Keratinocyte (primary cell): ENCODE results near the gene B3GALT6. TPM values are rescaled to one million over a fixed set of nuclear protein-coding genes. Genes with fewer than 3 reads are reported as not detected.
"Not testable (repeated sequence)": the region's sequence is repeated elsewhere in the genome, so short reads cannot be mapped to it uniquely, and the experiment has no call there.

Experiments
- DNase-seq: peaks from one replicate; pipeline ENCODE4 v3.0.0-alpha.2; 2011; ENCODE audit warnings: low read depth, missing footprints, low spot score
- FAIRE-seq: peaks from 2 replicates; lab custom pipeline; 2011; peaks lifted over from hg19 to GRCh38; lab: Jason Lieb, UNC
- H2AFZ ChIP-seq: 2 replicates; pipeline ENCODE4 v1.6.0; 2012; ENCODE audit warnings: low read length, control low read depth, inconsistent platforms; ENCODE audit not compliant: control insufficient read depth
- H3K27ac ChIP-seq: 2 replicates; pipeline ENCODE4 v1.5.1; 2011; ENCODE audit warnings: low read length; ENCODE audit not compliant: control insufficient read depth, insufficient read depth
- H3K27me3 ChIP-seq: 3 replicates; pipeline ENCODE4 v1.6.0; 2011; ENCODE audit warnings: low read length; ENCODE audit not compliant: control insufficient read depth, insufficient read depth; ENCODE audit errors: extremely low read depth
- H3K36me3 ChIP-seq, 2 experiments: 2 replicates in 1 of 2; 3 replicates in 1 of 2; pipeline ENCODE4 v1.5.1; 2011; ENCODE audit warnings: low read length in 2 of 2, mild to moderate bottlenecking in 1 of 2; ENCODE audit not compliant: control insufficient read depth in 2 of 2, insufficient read depth in 2 of 2; ENCODE audit errors: extremely low read depth in 1 of 2
- H3K4me1 ChIP-seq: 3 replicates; pipeline ENCODE4 v1.5.1; 2011; ENCODE audit warnings: low read length; ENCODE audit not compliant: control insufficient read depth, insufficient read depth; ENCODE audit errors: extremely low read depth
- H3K4me2 ChIP-seq: 3 replicates; pipeline ENCODE4 v1.6.0; 2011; ENCODE audit warnings: low read depth, low read length; ENCODE audit not compliant: control insufficient read depth, insufficient read depth; ENCODE audit errors: extremely low read depth
- H3K4me3 ChIP-seq, 3 experiments: fragments of 200-600 bp in 1 of 3; sonication (generic) in 1 of 3; 2 replicates in 2 of 3; 3 replicates in 1 of 3; pipeline ENCODE4 v1.5.1; 2011 to 2016; ENCODE audit warnings: low read length in 3 of 3, mild to moderate bottlenecking in 3 of 3, control low read depth in 2 of 3, inconsistent platforms in 1 of 3, low read depth in 1 of 3, mixed read lengths in 1 of 3, mixed run types in 1 of 3, moderate library complexity in 1 of 3; ENCODE audit not compliant: control insufficient read depth in 2 of 3, insufficient read depth in 2 of 3; ENCODE audit errors: extremely low read depth in 1 of 3
- H3K79me2 ChIP-seq: 2 replicates; pipeline ENCODE4 v1.6.0; 2012; ENCODE audit warnings: low read length; ENCODE audit not compliant: control insufficient read depth, insufficient read depth
- H3K9ac ChIP-seq: 3 replicates; pipeline ENCODE4 v1.6.0; 2011; ENCODE audit warnings: low read length; ENCODE audit not compliant: control insufficient read depth, insufficient read depth; ENCODE audit errors: extremely low read depth
- H3K9me1 ChIP-seq: 3 replicates; pipeline ENCODE4 v1.6.0; 2011; ENCODE audit warnings: low read length; ENCODE audit not compliant: control insufficient read depth, insufficient read depth; ENCODE audit errors: extremely low read depth
- H3K9me3 ChIP-seq: 2 replicates; pipeline ENCODE4 v1.5.1; 2012; ENCODE audit warnings: low read depth, low read length; ENCODE audit not compliant: control insufficient read depth
- H4K20me1 ChIP-seq: 3 replicates; pipeline ENCODE4 v1.6.0; 2011; ENCODE audit warnings: low read length; ENCODE audit not compliant: control insufficient read depth, insufficient read depth; ENCODE audit errors: extremely low read depth
- EZH2 ChIP-seq: IDR thresholded peaks from one replicate; pipeline ENCODE4 v1.6.1; 2012; ENCODE audit warnings: inconsistent platforms, mild to moderate bottlenecking, low read length, moderate library complexity
- dilution Hi-C: fragments of 300-500 bp; cut with MboI; formaldehyde crosslinking; loops from one replicate; pipeline ENCODE4 v1.7.0; 2020; ENCODE audit warnings: low sequenced_read_pairs; ENCODE audit not compliant: extremely low pct_ligation_motif_present
- polyA plus RNA-seq, 5 experiments: library from polyadenylated mRNA; depleted of rRNA in 3 of 5; stranded (reverse) in 3 of 5; stranded (forward) in 1 of 5; unstranded in 1 of 5; fragments of >200 nt; gene quantifications; 1 replicate in 1 of 5; 2 replicates in 3 of 5; 3 replicates in 1 of 5; pipeline versions ENCODE4 v1.2.1 to v1.2.3, GENCODE V29; 2011 to 2012; ENCODE audit warnings: missing spikeins in 2 of 5, low read depth in 1 of 5, low replicate concordance in 1 of 5
- TF ChIP-seq, protein P1 (sequence below), 3 experiments: IDR thresholded peaks in 1 of 3; conservative IDR thresholded peaks in 1 of 3; optimal IDR thresholded peaks in 1 of 3; 2 replicates in 2 of 3; 3 replicates in 1 of 3; pipeline versions ENCODE3 to v1.5.1; 2011; ENCODE audit warnings: low read length in 3 of 3, mild to moderate bottlenecking in 3 of 3, moderate library complexity in 2 of 3, control low read depth in 1 of 3, inconsistent platforms in 1 of 3; ENCODE audit not compliant: insufficient read depth in 2 of 3; ENCODE audit errors: extremely low read depth in 1 of 3

Gene B3GALT6
- polyA plus RNA-seq, 1 donor (not counting 4 experiments of a cell fraction or from before 2014, with no cell fraction given) = 6.8 TPM

DNA sequence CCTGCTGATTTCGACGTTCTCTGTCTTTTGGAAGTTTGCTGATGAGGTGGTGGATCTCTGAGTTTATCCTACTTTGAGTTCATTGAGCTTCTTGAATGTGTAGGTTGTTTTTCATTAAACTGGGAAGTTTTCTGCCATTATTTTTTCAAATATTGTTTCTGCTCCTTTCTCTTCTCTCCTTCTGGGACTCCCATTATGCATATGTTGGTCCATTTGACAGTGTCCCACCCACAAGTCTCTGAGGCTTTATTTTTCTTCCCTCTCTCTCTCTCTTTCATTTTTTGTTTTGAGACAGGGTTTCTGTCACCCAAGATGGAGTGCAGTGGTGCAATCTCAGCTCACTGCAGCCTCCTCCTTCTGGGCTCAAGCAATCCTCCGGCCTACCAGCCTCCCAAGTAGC, 37.3 kb upstream of the B3GALT6 start:
- Histone ChIP-seq H3K9me3 (peaks cover 2% of the 10 kb centered on the region), H3K27me3 (no peaks in the 10 kb centered on the region), H3K27ac (no peak overlapping the region), H3K9me1 (no peaks in the 10 kb centered on the region), H3K79me2 (no peaks in the 10 kb centered on the region), H2AFZ (no peak overlapping the region), H3K4me2 (no peak overlapping the region), H3K36me3 (no peaks in the 10 kb centered on the region), H3K4me3 (no peak overlapping the region), H3K4me1 (no peaks in the 10 kb centered on the region), H3K9ac (no peak overlapping the region), H4K20me1 (no peaks in the 10 kb centered on the region)
- no peak for DNase-seq
- dilution Hi-C loops = no loop called here
- no peak for FAIRE-seq
- TF ChIP-seq, protein P1, sequence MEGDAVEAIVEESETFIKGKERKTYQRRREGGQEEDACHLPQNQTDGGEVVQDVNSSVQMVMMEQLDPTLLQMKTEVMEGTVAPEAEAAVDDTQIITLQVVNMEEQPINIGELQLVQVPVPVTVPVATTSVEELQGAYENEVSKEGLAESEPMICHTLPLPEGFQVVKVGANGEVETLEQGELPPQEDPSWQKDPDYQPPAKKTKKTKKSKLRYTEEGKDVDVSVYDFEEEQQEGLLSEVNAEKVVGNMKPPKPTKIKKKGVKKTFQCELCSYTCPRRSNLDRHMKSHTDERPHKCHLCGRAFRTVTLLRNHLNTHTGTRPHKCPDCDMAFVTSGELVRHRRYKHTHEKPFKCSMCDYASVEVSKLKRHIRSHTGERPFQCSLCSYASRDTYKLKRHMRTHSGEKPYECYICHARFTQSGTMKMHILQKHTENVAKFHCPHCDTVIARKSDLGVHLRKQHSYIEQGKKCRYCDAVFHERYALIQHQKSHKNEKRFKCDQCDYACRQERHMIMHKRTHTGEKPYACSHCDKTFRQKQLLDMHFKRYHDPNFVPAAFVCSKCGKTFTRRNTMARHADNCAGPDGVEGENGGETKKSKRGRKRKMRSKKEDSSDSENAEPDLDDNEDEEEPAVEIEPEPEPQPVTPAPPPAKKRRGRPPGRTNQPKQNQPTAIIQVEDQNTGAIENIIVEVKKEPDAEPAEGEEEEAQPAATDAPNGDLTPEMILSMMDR (optimal IDR thresholded peaks at IDR 0.05 in 1 of 3, IDR thresholded peaks at IDR 0.05 in 1 of 3, conservative IDR thresholded peaks at IDR 0.05 in 1 of 3; ENCODE audit: extremely low read depth in 1 of 3, insufficient read depth in 2 of 3, low read length in 3 of 3) = no peak
- no peak for TF ChIP-seq EZH2

DNA sequence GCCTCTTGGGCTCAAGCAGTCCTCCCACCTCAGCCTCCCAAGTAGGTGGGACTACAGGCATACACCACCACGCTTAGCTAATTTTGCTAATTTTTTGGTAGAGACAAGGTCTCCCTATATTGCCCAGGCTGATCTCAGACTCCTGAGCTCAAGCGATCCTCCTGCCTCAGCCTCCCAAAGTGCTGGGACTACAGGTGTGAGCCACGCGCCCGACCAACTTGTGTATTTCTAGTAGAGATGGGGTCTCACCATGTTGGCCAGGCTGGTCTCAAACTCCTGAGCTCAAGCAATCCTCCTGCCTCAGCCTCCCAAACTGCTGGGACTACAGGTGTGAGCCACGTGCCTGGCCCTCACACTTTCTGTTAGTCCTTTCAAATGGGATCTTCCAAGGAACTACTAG, 36.3 kb upstream of the B3GALT6 start:
- H3K79me2 ChIP-seq, H3K9me1 ChIP-seq, H2AFZ ChIP-seq, DNase-seq, H3K4me1 ChIP-seq, H3K27me3 ChIP-seq, H3K4me3 ChIP-seq, H3K9me3 ChIP-seq, H3K27ac ChIP-seq, H3K4me2 ChIP-seq, H4K20me1 ChIP-seq, H3K36me3 ChIP-seq, H3K9ac ChIP-seq, FAIRE-seq, dilution Hi-C loops: not testable (repeated sequence)

DNA sequence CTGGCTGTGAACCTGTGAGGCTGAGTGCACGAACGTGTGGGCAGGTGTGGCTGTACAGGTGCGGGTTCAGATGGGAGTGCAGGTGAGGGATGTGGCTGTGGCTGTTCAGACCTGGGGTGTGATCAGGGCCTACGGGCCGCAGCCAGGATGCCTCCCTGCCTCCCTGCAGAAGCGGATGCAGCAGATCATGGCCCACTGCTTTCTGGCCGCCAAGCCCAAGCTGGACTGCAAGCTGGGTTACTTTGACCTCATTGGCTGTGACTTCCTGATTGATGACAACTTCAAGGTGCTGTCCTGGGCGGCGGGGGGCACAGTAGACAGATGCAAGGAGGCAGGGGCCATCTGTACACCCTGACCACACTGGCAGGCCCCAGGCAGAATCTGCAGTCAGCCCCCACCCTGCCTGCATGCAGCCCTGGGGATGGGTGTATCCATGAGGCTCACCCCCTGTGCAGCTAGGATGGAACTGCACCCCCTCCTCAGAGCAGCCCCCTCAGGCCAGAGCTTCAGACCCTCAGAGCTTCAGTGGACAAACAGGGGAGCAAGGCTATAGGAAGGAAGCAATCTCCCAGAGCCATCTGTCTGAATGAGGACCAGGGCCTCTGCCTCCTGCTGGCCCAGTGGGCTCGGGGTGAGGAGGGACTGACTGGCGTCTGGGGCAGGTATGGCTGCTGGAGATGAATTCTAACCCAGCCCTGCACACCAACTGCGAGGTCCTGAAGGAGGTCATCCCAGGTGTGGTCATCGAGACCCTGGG, 35.4 kb upstream of the B3GALT6 start:
- FAIRE-seq (no peak), DNase-seq (no peak)
- H3K27ac ChIP-seq = no peak overlapping the region
- H3K4me3 ChIP-seq = no peak overlapping the region
- no peak overlapping the region for H3K4me2 ChIP-seq
- dilution Hi-C loops = no loop called here
- H3K9ac ChIP-seq = no peak overlapping the region
- H3K27me3 ChIP-seq = peaks cover 4% of the 10 kb centered on the region
- no peaks in the 10 kb centered on the region for H3K9me1 ChIP-seq
- H3K9me3 ChIP-seq = peaks cover 2% of the 10 kb centered on the region
- TF ChIP-seq EZH2 = no peak
- TF ChIP-seq, protein P1 (optimal IDR thresholded peaks at IDR 0.05 in 1 of 3, IDR thresholded peaks at IDR 0.05 in 1 of 3, conservative IDR thresholded peaks at IDR 0.05 in 1 of 3; ENCODE audit: extremely low read depth in 1 of 3, insufficient read depth in 2 of 3, low read length in 3 of 3) = no peak
- H3K36me3 ChIP-seq = no peaks in the 10 kb centered on the region
- H3K79me2 ChIP-seq = no peaks in the 10 kb centered on the region
- H2AFZ ChIP-seq = no peak overlapping the region
- H3K4me1 ChIP-seq = no peaks in the 10 kb centered on the region
- no peaks in the 10 kb centered on the region for H4K20me1 ChIP-seq
